ENCODE results near the gene ADGRF3.

DNA sequence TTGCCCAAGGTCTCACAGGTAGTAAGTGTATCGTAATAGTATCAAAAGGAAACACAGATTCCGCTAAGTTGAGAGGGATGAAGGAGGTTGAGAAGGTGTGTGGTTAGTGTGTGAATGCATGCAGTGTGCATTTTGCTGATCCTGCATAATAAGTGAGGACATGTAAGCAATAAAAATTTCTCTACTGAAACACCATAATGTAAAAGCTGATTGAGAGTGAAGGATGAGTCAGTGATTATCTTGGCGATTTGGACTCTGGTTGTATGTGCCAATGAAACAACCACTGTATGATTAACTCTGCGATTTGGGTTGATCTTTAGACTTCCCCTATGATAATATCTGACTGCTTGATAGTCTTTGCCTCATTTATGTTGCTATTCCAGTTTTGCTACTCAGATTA is 16.7 kb upstream of the ADGRF3 start:
- TF ChIP-seq, protein P1, sequence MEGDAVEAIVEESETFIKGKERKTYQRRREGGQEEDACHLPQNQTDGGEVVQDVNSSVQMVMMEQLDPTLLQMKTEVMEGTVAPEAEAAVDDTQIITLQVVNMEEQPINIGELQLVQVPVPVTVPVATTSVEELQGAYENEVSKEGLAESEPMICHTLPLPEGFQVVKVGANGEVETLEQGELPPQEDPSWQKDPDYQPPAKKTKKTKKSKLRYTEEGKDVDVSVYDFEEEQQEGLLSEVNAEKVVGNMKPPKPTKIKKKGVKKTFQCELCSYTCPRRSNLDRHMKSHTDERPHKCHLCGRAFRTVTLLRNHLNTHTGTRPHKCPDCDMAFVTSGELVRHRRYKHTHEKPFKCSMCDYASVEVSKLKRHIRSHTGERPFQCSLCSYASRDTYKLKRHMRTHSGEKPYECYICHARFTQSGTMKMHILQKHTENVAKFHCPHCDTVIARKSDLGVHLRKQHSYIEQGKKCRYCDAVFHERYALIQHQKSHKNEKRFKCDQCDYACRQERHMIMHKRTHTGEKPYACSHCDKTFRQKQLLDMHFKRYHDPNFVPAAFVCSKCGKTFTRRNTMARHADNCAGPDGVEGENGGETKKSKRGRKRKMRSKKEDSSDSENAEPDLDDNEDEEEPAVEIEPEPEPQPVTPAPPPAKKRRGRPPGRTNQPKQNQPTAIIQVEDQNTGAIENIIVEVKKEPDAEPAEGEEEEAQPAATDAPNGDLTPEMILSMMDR (IDR thresholded peaks at IDR 0.05): no peak
- TF ChIP-seq POLR2A (IDR thresholded peaks at IDR 0.05): no peak

Measured in uterus (tissue), 2 donors.